GM12892 (cell line): ENCODE results near the gene SLC11A2.

Experiments used
- POLR2A ChIP-seq: IDR thresholded peaks from 2 replicates; pipeline ENCODE4 v1.6.1; 2011; ENCODE audit warnings: low read depth, low read length, control low read depth
- POLR2AphosphoS5 ChIP-seq: IDR thresholded peaks from 2 replicates; pipeline ENCODE4 v1.6.1; 2011; ENCODE audit warnings: low read depth, low read length, control low read depth
- TAF1 ChIP-seq: IDR thresholded peaks from 2 replicates; pipeline ENCODE4 v1.6.1; 2011; ENCODE audit warnings: low read depth, mild to moderate bottlenecking, control low read depth, low read length, borderline replicate concordance

GRCh38 chr12:50992819-50993218 is 33.4 kb downstream of the SLC11A2 start:
- no peak for TF ChIP-seq POLR2A
- TF ChIP-seq POLR2AphosphoS5, result no peak
- TF ChIP-seq TAF1, result no peak
